ENCODE measurements around the gene EIF3M. TPM values are rescaled to one million over a fixed set of nuclear protein-coding genes. Genes with fewer than 3 reads are reported as not detected.
"Not testable (repeated sequence)": the region's sequence is repeated elsewhere in the genome, so short reads cannot be mapped to it uniquely, and the experiment has no call there.

The EIF3M gene
- total RNA-seq, 1 donor from 2014 or later = 212 TPM

GRCh38 chr11:32586576-32587190 is 3.1 kb downstream of the EIF3M start:
- Mint-ChIP-seq H3K9me3 (ENCODE audit: low read depth) (no peaks in the 10 kb centered on the region), H3K27me3 (no peaks in the 10 kb centered on the region), H3K27ac (no peak overlapping the region), H3K36me3 (ENCODE audit: insufficient read depth) (peaks cover 14% of the 10 kb centered on the region), H3K4me3 (ENCODE audit: low read depth) (peak overlapping the region; percentile 24), H3K4me1 (ENCODE audit: low read depth) (peaks cover 20% of the 10 kb centered on the region)
- peak; percentile 16 for TF ChIP-seq CTCF (IDR thresholded peaks at IDR 0.05; ENCODE audit: unreplicated experiment)
- DNase-seq (ENCODE audit: low spot score, unreplicated experiment) = no peak

GRCh38 chr11:32594272-32594671 is 10.6 kb downstream of the EIF3M start:
- H3K4me1 Mint-ChIP-seq (ENCODE audit: low read depth) = peaks cover 6% of the 10 kb centered on the region
- no peak for TF ChIP-seq CTCF (IDR thresholded peaks at IDR 0.05; ENCODE audit: unreplicated experiment)
- H3K36me3 Mint-ChIP-seq (ENCODE audit: insufficient read depth) = peaks cover 38% of the 10 kb centered on the region
- H3K27ac Mint-ChIP-seq = no peak overlapping the region
- no peak overlapping the region for H3K4me3 Mint-ChIP-seq (ENCODE audit: low read depth)
- no peak for DNase-seq (ENCODE audit: low spot score, unreplicated experiment)
- H3K27me3 Mint-ChIP-seq = no peaks in the 10 kb centered on the region
- no peaks in the 10 kb centered on the region for H3K9me3 Mint-ChIP-seq (ENCODE audit: low read depth)

- not testable (repeated sequence) for H3K27me3 Mint-ChIP-seq; H3K27ac Mint-ChIP-seq; DNase-seq (ENCODE audit: low spot score, unreplicated experiment); H3K4me1 Mint-ChIP-seq (ENCODE audit: low read depth); H3K9me3 Mint-ChIP-seq (ENCODE audit: low read depth); H3K4me3 Mint-ChIP-seq (ENCODE audit: low read depth)
- H3K36me3 Mint-ChIP-seq (ENCODE audit: insufficient read depth) = peaks cover 31% of the 10 kb centered on the region
These were observed 12.5 kb downstream of the EIF3M start for GRCh38 chr11:32596114-32596513.

- Mint-ChIP-seq H3K4me3 (ENCODE audit: low read depth) (no peak overlapping the region), H3K27me3 (no peaks in the 10 kb centered on the region), H3K9me3 (ENCODE audit: low read depth) (no peaks in the 10 kb centered on the region), H3K36me3 (ENCODE audit: insufficient read depth) (peaks cover 26% of the 10 kb centered on the region), H3K4me1 (ENCODE audit: low read depth) (peaks cover 6% of the 10 kb centered on the region), H3K27ac (peak overlapping the region; percentile 34)
- no peak for DNase-seq (ENCODE audit: low spot score, unreplicated experiment)
- no peak for TF ChIP-seq CTCF (IDR thresholded peaks at IDR 0.05; ENCODE audit: unreplicated experiment)
These were observed 14.3 kb downstream of the EIF3M start for GRCh38 chr11:32597921-32598320.

- H3K27ac Mint-ChIP-seq = peak overlapping the region; percentile 17
- no peak overlapping the region for H3K4me3 Mint-ChIP-seq (ENCODE audit: low read depth)
- no peaks in the 10 kb centered on the region for H3K27me3 Mint-ChIP-seq
- H3K4me1 Mint-ChIP-seq (ENCODE audit: low read depth) = peaks cover 3% of the 10 kb centered on the region
- peaks cover 24% of the 10 kb centered on the region for H3K36me3 Mint-ChIP-seq (ENCODE audit: insufficient read depth)
- DNase-seq (ENCODE audit: low spot score, unreplicated experiment) = no peak
- H3K9me3 Mint-ChIP-seq (ENCODE audit: low read depth) = peaks cover 6% of the 10 kb centered on the region
- no peak for TF ChIP-seq CTCF (IDR thresholded peaks at IDR 0.05; ENCODE audit: unreplicated experiment)
These were observed 19.2 kb downstream of the EIF3M start for GRCh38 chr11:32602657-32603415.

- H3K36me3 Mint-ChIP-seq (ENCODE audit: insufficient read depth) = peaks cover 40% of the 10 kb centered on the region
- H3K27me3 Mint-ChIP-seq = no peaks in the 10 kb centered on the region
- peaks cover 20% of the 10 kb centered on the region for H3K9me3 Mint-ChIP-seq (ENCODE audit: low read depth)
These were observed 22.6 kb downstream of the EIF3M start for GRCh38 chr11:32606220-32606619.

GRCh38 chr11:32608826-32609225 is 25.2 kb downstream of the EIF3M start:
- not testable (repeated sequence) for H3K27me3 Mint-ChIP-seq; H3K27ac Mint-ChIP-seq; DNase-seq (ENCODE audit: low spot score, unreplicated experiment); H3K4me1 Mint-ChIP-seq (ENCODE audit: low read depth); H3K4me3 Mint-ChIP-seq (ENCODE audit: low read depth)
- Mint-ChIP-seq H3K36me3 (ENCODE audit: insufficient read depth) (peaks cover 33% of the 10 kb centered on the region), H3K9me3 (ENCODE audit: low read depth) (peaks cover 20% of the 10 kb centered on the region)

More at GRCh38 chr11:32606220-32606619, 22.6 kb downstream of the EIF3M start:
- Mint-ChIP-seq H3K4me1 (ENCODE audit: low read depth) (no peaks in the 10 kb centered on the region), H3K27ac (no peak overlapping the region), H3K4me3 (ENCODE audit: low read depth) (no peak overlapping the region)
- no peak for TF ChIP-seq CTCF (IDR thresholded peaks at IDR 0.05; ENCODE audit: unreplicated experiment)
- DNase-seq (ENCODE audit: low spot score, unreplicated experiment) = no peak

Measured in progenitor cell of endocrine pancreas (in vitro differentiated cells).